OCI-LY3 (cell line): ENCODE data around the gene GSG1L.

Experiments used
- H2AFZ ChIP-seq: fragments of 200-600, 300-600 bp; shearing (Covaris generic); 2 replicates; pipeline ENCODE4 v1.6.0; 2014; ENCODE audit warnings: antibody characterized with exemption, low read depth, low read length
- H3K27ac ChIP-seq: fragments of 200-600, 300-600 bp; sonication (generic); 2 replicates; pipeline ENCODE4 v1.5.1; 2014; ENCODE audit warnings: mild to moderate bottlenecking, low read length, moderate library complexity, mixed read lengths
- H3K27me3 ChIP-seq: fragments of 200-600, 300-600 bp; sonication (generic); 2 replicates; pipeline ENCODE4 v1.6.1; 2014; ENCODE audit warnings: low read depth, low read length, mixed read lengths
- H3K36me3 ChIP-seq: fragments of 200-600, 300-600 bp; sonication (generic); replicated peaks from 2 replicates; pipeline ENCODE3; 2014; ENCODE audit warnings: low read depth, low read length, mixed read lengths
- H3K4me1 ChIP-seq: fragments of 300-600, 200-600 bp; sonication (generic); 2 replicates; pipeline ENCODE4 v1.6.1; 2014; ENCODE audit warnings: low read length, mixed read lengths
- H3K4me2 ChIP-seq: fragments of 200-600, 300-600 bp; sonication (generic); 2 replicates; pipeline ENCODE4 v1.6.1; 2014; ENCODE audit warnings: low read length, mixed read lengths
- H3K4me3 ChIP-seq: fragments of 300-600, 200-600 bp; sonication (generic); 2 replicates; pipeline ENCODE4 v1.5.1; 2014; ENCODE audit warnings: antibody characterized with exemption, mild to moderate bottlenecking, low read length, moderate library complexity
- H3K79me2 ChIP-seq: fragments of 300-600, 200-600 bp; shearing (Covaris generic); 2 replicates; pipeline ENCODE4 v1.6.1; 2014; ENCODE audit warnings: mild to moderate bottlenecking, low read length, mixed read lengths
- H3K9ac ChIP-seq: fragments of 300-600, 200-600 bp; shearing (Covaris generic); 2 replicates; pipeline ENCODE4 v1.6.0; 2014; ENCODE audit warnings: mild to moderate bottlenecking, low read length, moderate library complexity
- H3K9me3 ChIP-seq: fragments of 200-600, 300-600 bp; shearing (Covaris generic); 2 replicates; pipeline ENCODE4 v1.6.1; 2014; ENCODE audit warnings: low read length, mixed read lengths; ENCODE audit not compliant: insufficient read depth
- H4K20me1 ChIP-seq: fragments of 200-600, 300-600 bp; sonication (generic); 2 replicates; pipeline ENCODE4 v1.6.1; 2016; ENCODE audit warnings: low read length, mixed read lengths; ENCODE audit not compliant: insufficient read depth
- CTCF ChIP-seq: fragments of 200-600, 300-600 bp; sonication (generic); IDR thresholded peaks from 2 replicates; pipeline ENCODE4 v1.5.1; 2014; ENCODE audit warnings: antibody characterized with exemption, low read length, low read depth
- EZH2phosphoT487 ChIP-seq: fragments of 200-600 bp; shearing (Covaris generic); IDR thresholded peaks from 2 replicates; pipeline ENCODE4 v1.6.1; 2018; ENCODE audit warnings: antibody characterized with exemption, mixed run types, low read depth

GSG1L gene

GRCh38 chr16:27894386-27894785 is 169.1 kb downstream of the GSG1L start:
- Histone ChIP-seq H3K9me3 (no peaks in the 10 kb centered on the region), H3K36me3 (no peaks in the 10 kb centered on the region), H3K4me3 (no peak overlapping the region), H3K79me2 (no peaks in the 10 kb centered on the region), H3K4me1 (no peaks in the 10 kb centered on the region), H3K27me3 (peaks cover 12% of the 10 kb centered on the region), H3K9ac (no peak overlapping the region), H2AFZ (no peak overlapping the region), H3K4me2 (no peak overlapping the region), H3K27ac (no peak overlapping the region), H4K20me1 (no peaks in the 10 kb centered on the region)
- TF ChIP-seq EZH2phosphoT487: no peak
- no peak for TF ChIP-seq CTCF

- no peaks in the 10 kb centered on the region for H3K4me1 ChIP-seq
- H3K27ac ChIP-seq: no peak overlapping the region
- H3K4me2 ChIP-seq: no peak overlapping the region
- H2AFZ ChIP-seq: no peak overlapping the region
- no peaks in the 10 kb centered on the region for H3K36me3 ChIP-seq
- H3K4me3 ChIP-seq: no peak overlapping the region
- H4K20me1 ChIP-seq: no peaks in the 10 kb centered on the region
- no peaks in the 10 kb centered on the region for H3K9me3 ChIP-seq
- H3K27me3 ChIP-seq: peaks cover 10% of the 10 kb centered on the region
- no peak overlapping the region for H3K9ac ChIP-seq
- no peak for TF ChIP-seq EZH2phosphoT487
- no peak for TF ChIP-seq CTCF
- no peaks in the 10 kb centered on the region for H3K79me2 ChIP-seq
Observed at GRCh38 chr16:27892879-27893278, 170.6 kb downstream of the GSG1L start.

- peaks cover 11% of the 10 kb centered on the region for H3K27me3 ChIP-seq
- H4K20me1 ChIP-seq: no peaks in the 10 kb centered on the region
- H3K4me3 ChIP-seq: no peak overlapping the region
- H3K36me3 ChIP-seq: no peaks in the 10 kb centered on the region
- H3K9ac ChIP-seq: no peak overlapping the region
- no peaks in the 10 kb centered on the region for H3K79me2 ChIP-seq
- H3K9me3 ChIP-seq: no peaks in the 10 kb centered on the region
- H3K4me1 ChIP-seq: no peaks in the 10 kb centered on the region
- TF ChIP-seq CTCF (no peak), EZH2phosphoT487 (no peak)
- no peak overlapping the region for H2AFZ ChIP-seq
- H3K4me2 ChIP-seq: no peak overlapping the region
- no peak overlapping the region for H3K27ac ChIP-seq
Observed at GRCh38 chr16:27890866-27891265, 172.6 kb downstream of the GSG1L start.

- H3K4me1 ChIP-seq: no peaks in the 10 kb centered on the region
- no peak overlapping the region for H3K9ac ChIP-seq
- H3K4me3 ChIP-seq: no peak overlapping the region
- H2AFZ ChIP-seq: no peak overlapping the region
- TF ChIP-seq CTCF: no peak
- H3K36me3 ChIP-seq: no peaks in the 10 kb centered on the region
- no peaks in the 10 kb centered on the region for H3K79me2 ChIP-seq
- H3K4me2 ChIP-seq: no peak overlapping the region
- no peaks in the 10 kb centered on the region for H4K20me1 ChIP-seq
- H3K27ac ChIP-seq: no peak overlapping the region
- H3K27me3 ChIP-seq: peaks cover 15% of the 10 kb centered on the region
- H3K9me3 ChIP-seq: no peaks in the 10 kb centered on the region
Observed at GRCh38 chr16:27890006-27890405, 173.5 kb downstream of the GSG1L start.
